HL-60/S4 (cell line): ENCODE results near the gene ABHD12.

ENCODE experiments used
- in situ Hi-C: fragments of 300-500 bp; cut with MboI; formaldehyde crosslinking; loops from 2 replicates; pipeline ENCODE4 v1.14.3; 2022; ENCODE audit warnings: low sequenced_read_pairs

ABHD12 gene

GRCh38 chr20:25293910-25294458, 96.7 kb downstream of the ABHD12 start:
- in situ Hi-C loops: loop anchor here (25.0 kb wide), 1 partner anchor 157 kb away; no protein-coding TSS in a partner anchor

GRCh38 chr20:25293507-25293906, 97.1 kb downstream of the ABHD12 start:
- in situ Hi-C loops: loop anchor here (25.0 kb wide), 1 partner anchor 156 kb away; no protein-coding TSS in a partner anchor

- in situ Hi-C loops: loop anchor here (25.0 kb wide), 1 partner anchor 155 kb away; no protein-coding TSS in a partner anchor
These were observed 98.3 kb downstream of the ABHD12 start for GRCh38 chr20:25292176-25292891.

GRCh38 chr20:25291432-25292133, 99.1 kb downstream of the ABHD12 start:
- in situ Hi-C loops: loop anchor here (25.0 kb wide), 1 partner anchor 154 kb away; no protein-coding TSS in a partner anchor

GRCh38 chr20:25290646-25291431, 99.8 kb downstream of the ABHD12 start:
- in situ Hi-C loops: loop anchor here (25.0 kb wide), 1 partner anchor 154 kb away; no protein-coding TSS in a partner anchor

- in situ Hi-C loops: loop anchor here (25.0 kb wide), 1 partner anchor 153 kb away; no protein-coding TSS in a partner anchor
These were observed 100.6 kb downstream of the ABHD12 start for GRCh38 chr20:25289886-25290597.

- in situ Hi-C loops: loop anchor here (25.0 kb wide), 1 partner anchor 151 kb away; no protein-coding TSS in a partner anchor
These were observed 102.1 kb downstream of the ABHD12 start for GRCh38 chr20:25288291-25289181.

GRCh38 chr20:25287631-25288290, 102.9 kb downstream of the ABHD12 start:
- in situ Hi-C loops: loop anchor here (25.0 kb wide), 1 partner anchor 150 kb away; no protein-coding TSS in a partner anchor

- in situ Hi-C loops: loop anchor here (25.0 kb wide), 1 partner anchor 150 kb away; no protein-coding TSS in a partner anchor
These were observed 103.7 kb downstream of the ABHD12 start for GRCh38 chr20:25286917-25287316.

- in situ Hi-C loops: loop anchor here (25.0 kb wide), 1 partner anchor 149 kb away; no protein-coding TSS in a partner anchor
These were observed 104.5 kb downstream of the ABHD12 start for GRCh38 chr20:25285856-25286798.

GRCh38 chr20:25285091-25285647, 105.5 kb downstream of the ABHD12 start:
- in situ Hi-C loops: loop anchor here (25.0 kb wide), 1 partner anchor 148 kb away; no protein-coding TSS in a partner anchor

- in situ Hi-C loops: loop anchor here (25.0 kb wide), 1 partner anchor 147 kb away; no protein-coding TSS in a partner anchor
These were observed 106.5 kb downstream of the ABHD12 start for GRCh38 chr20:25284131-25284601.

- in situ Hi-C loops: loop anchor here (25.0 kb wide), 1 partner anchor 146 kb away; no protein-coding TSS in a partner anchor
These were observed 107.2 kb downstream of the ABHD12 start for GRCh38 chr20:25283221-25283951.

- in situ Hi-C loops: loop anchor here (25.0 kb wide), 1 partner anchor 145 kb away; no protein-coding TSS in a partner anchor
These were observed 107.8 kb downstream of the ABHD12 start for GRCh38 chr20:25282796-25283195.

GRCh38 chr20:25282034-25282781, 108.4 kb downstream of the ABHD12 start:
- in situ Hi-C loops: loop anchor here (25.0 kb wide), 1 partner anchor 145 kb away; no protein-coding TSS in a partner anchor
